Activated CD8-positive, alpha-beta memory T cell treated with anti-CD3 and anti-CD28 coated beads, Interleukin-2, amount 50 U/mL, for 4 hours (primary cell): Measurements from ENCODE around the gene GNAS-AS1.
A peak's percentile ranks its signal among the peaks of the same experiment; 100 is the strongest.

Experiments
- DNase-seq: peaks from one replicate; pipeline ENCODE4 v3.0.0-alpha.2; 2020

GNAS-AS1 gene

GRCh38 chr20:58854638-58855471, 4.2 kb upstream of the GNAS-AS1 start:
- no peak for DNase-seq

GRCh38 chr20:58853976-58854637, 3.4 kb upstream of the GNAS-AS1 start:
- no peak for DNase-seq

DNA sequence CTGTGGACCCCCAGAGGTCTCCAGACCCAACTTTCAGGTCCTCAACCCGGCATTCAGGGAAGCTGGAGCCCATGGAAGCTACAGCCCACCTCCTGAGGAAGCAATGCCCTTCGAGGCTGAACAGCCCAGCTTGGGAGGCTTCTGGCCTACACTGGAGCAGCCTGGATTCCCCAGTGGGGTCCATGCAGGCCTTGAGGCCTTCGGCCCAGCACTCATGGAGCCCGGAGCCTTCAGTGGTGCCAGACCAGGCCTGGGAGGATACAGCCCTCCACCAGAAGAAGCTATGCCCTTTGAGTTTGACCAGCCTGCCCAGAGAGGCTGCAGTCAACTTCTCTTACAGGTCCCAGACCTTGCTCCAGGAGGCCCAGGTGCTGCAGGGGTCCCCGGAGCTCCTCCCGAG, 2.8 kb upstream of the GNAS-AS1 start:
- no peak for DNase-seq

GRCh38 chr20:58852543-58853271, 2.0 kb upstream of the GNAS-AS1 start, which contains the start of gene GNAS:
GNAS (plus strand) TSS chr20:58852716.
- peak; percentile 52 for DNase-seq

GRCh38 chr20:58851969-58852458, 1.3 kb upstream of the GNAS-AS1 start:
- DNase-seq: no peak

- DNase-seq: no peak
These were observed 693 bp upstream of the GNAS-AS1 start for GRCh38 chr20:58851221-58851968.

DNA sequence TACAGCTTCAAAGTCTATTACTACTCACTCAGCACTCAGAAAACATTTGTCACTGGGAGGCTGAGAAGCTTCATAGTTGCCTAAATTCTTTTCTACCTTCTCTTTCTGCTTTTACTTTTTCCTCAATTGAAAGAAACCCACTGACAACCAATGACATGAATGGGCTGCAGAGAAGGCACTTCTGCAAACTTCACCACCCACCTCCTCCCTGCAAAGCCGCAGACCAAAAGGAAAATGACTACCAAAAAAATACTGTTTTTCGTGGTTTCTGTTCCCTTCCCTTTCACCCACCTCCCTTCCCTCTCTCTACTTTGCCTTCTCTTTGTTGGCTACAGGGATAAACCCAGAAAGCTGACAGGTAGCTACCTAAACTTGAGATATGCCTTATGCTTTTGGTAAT, 3.2 kb downstream of the GNAS-AS1 start:
- DNase-seq: no peak

DNA sequence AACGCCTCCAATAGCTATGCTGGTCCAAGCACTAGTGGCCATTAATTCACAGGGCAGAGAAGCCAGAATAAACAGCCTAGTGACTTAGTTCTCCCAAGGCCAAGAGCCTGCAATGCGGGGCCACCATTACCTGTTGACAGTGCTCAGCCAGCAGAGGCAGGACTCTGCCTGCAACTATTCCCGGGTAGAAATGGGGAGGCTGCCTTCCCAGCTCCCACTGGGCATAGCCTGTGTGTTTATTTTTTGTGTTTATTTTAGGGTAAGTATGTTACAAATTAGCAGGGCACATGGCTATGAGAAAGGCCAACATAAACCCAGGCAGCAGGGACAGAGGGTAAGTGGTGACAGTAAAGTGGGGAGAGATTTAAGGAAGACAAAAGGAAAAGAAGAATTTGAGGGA, 5.0 kb downstream of the GNAS-AS1 start:
- DNase-seq: no peak

DNA sequence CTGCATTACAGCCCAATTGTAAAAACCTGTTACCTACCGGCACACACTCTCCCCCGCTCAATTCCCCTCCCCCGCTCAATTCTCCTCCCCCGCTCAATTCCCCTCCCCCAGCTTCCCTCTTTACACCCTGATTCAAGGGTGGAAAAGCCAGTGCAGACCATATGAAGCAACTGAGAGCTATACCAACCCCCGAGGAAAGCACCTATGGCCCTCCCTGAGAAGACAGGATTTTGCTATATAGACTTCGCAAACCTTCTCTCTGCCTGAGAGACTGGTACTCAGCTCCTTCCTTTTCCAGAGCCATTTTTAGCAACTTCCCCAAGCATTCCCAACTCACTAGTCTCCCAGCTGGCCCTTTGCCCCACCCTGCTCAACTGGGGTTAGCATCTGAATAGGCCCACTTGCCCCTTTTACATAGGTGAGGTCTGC, 7.6 kb downstream of the GNAS-AS1 start:
- DNase-seq: no peak

DNA sequence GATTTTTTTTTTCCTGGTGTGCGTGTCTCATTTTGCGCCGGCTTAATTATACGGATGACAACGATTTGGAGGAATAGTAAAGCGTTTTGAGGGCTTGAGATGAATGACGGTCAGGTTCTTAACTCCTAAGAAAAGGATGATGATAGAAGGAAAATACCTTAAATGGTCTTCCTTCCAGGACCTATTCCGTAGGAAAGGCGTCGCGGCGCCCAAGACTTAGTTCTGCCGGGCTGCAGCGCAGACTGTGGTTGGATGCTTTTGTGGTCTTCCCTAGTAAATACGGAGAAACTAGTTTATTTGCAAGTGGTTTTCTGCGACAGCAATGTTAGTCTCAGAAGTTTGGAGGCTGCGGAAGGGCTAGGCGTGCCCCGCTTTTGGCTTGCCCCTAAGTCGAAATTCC, 8.4 kb downstream of the GNAS-AS1 start:
- no peak for DNase-seq

DNA sequence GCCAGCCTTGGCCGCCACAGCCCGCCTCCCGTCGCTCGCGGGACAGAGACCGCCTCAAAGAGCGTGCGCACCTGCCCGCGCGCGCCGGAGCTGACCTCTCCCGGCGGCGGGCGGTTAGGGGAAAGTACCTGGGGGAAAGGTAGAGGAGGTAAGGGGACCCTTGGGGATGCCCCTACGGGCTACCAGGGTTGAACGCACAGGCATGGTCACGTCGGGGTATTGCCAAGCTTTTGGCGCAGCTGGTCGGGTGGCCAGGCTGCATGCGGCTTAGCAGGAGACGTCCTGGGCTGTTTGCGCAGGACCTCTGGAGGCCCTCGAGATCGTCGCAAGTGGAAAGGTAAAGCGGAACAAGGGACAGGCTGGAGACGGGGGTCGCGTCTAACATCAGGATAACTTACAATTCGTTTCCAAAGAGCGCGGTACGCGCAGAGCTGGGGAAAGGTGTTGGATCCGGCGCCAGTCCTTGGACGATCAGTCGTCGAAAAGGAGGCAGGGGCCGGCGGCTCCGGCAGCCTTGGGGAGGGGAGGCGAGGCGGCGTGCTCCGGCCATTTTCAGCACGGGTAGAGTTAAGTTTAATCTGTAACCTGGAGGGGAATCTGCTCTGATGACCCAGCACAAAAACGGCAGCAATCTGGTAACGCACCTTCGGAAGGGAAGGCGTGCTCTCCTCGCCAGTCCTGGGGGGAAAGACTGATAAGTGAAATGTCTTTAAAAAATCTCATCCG, 9.0 kb downstream of the GNAS-AS1 start:
- no peak for DNase-seq

- no peak for DNase-seq
These were observed 9.7 kb downstream of the GNAS-AS1 start for GRCh38 chr20:58840816-58841538.

- DNase-seq: no peak
These were observed 10.5 kb downstream of the GNAS-AS1 start for GRCh38 chr20:58839991-58840747.

- DNase-seq: peak; percentile 50
These were observed 11.2 kb downstream of the GNAS-AS1 start for GRCh38 chr20:58839474-58839874.

DNA sequence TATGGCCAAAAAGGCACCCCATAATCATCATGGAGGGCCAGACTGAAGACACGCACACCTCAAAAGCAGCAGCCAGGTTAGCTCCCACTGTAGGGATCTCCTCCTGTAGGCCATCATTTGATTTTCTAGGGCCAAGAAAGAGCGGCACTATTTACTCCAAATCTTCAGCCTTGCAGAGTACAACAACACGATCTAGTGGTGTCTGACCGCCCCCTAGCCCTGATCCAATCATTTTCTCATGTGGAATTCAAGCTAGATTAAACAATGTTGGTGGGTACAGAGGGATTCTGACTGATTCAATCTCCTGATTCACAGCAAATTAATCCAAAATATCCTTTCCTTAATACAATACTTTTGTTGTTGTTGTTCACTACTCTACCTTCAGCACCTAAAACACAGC, 12.5 kb downstream of the GNAS-AS1 start:
- DNase-seq: no peak

- DNase-seq: no peak
These were observed 13.0 kb downstream of the GNAS-AS1 start for GRCh38 chr20:58837717-58838116.

DNA sequence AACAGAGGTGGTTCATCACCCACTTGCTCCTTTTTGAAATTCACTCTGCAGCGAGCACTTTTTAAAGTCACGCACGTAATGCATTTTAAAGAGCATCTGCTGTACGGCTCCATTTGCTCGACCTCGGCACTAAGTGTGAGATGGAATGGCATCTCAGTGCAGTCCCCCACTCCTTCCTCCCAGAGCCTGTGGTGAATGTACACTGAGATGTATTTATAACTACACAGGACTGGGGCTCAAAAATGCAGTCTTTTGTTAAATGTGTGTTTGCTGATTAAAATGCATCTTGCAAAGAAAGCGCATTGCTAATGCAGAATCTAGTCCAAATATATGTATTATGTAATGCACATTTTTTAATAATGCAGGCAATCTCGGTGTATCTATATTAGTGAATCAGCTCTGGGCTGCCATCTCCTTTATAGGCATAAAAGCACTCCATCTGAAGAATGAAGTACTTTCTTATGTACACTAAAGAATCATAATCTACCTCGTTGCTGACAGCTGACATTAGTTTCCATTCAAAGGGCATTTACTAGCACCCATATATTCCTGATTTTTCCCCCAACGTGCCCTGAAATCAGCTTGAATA, 14.0 kb downstream of the GNAS-AS1 start:
- DNase-seq: no peak

- no peak for DNase-seq
These were observed 15.5 kb downstream of the GNAS-AS1 start for GRCh38 chr20:58835231-58835630.

GRCh38 chr20:58833921-58834320, 16.8 kb downstream of the GNAS-AS1 start:
- no peak for DNase-seq

DNA sequence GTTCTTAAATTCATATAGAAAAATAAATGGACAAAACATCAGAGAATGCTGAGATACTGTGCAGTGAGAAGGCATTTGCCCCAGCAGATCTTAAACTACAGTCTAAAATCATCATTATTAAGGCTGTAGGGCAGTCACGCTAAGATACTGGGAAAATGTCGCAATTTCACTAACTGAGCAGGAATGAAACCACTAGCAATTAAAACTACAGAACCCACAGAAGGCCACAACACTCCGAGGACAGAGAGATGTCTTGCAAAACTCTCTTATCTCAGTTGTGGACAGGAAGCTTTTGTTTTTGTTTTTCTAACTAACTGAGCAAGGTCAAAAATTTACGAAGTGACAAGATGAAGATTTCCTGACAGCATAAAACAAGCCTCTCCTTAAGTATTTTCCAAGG, 18.2 kb downstream of the GNAS-AS1 start:
- DNase-seq: no peak
